Esophagus squamous epithelium (tissue), 4 donors: ENCODE results near the gene RPP21.

Experiments
- CTCF ChIP-seq, 6 experiments: fragments of 450-650 bp in 4 of 6; fragments of 200-600 bp in 2 of 6; sonication (generic) in 2 of 6; IDR thresholded peaks; one replicate each; pipeline ENCODE4 v1.5.1; 2016 to 2019; ENCODE audit warnings: antibody characterized with exemption in 6 of 6, mild to moderate bottlenecking in 4 of 6, moderate library complexity in 4 of 6
- POLR2A ChIP-seq, 4 donors: fragments of 450-650 bp; IDR thresholded peaks; one replicate each; pipeline ENCODE4 v1.6.1; 2017; ENCODE audit warnings: antibody characterized with exemption in 4 of 4, mild to moderate bottlenecking in 4 of 4, moderate library complexity in 3 of 4

DNA sequence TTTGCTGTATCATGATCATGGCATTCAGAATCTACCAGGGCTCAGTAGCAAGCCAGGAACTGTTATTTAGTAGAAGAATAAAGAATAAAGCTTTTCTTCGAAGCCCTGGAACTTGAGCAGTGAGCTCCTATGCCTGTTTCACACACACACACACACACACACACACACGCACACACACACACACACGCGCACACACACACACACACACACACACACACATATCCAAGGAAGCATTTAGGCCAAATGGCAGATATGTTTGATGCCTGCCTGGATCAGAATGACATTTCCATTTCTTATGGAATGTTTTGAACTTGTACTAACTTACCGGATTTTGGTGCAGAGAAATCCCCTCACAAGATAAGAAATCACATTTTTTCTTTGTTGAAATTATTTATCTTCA is 35.5 kb downstream of the RPP21 start:
- TF ChIP-seq CTCF (IDR thresholded peaks at IDR 0.05) (no peak), POLR2A (IDR thresholded peaks at IDR 0.05) (no peak)
